Ureter (tissue), 1 donor: ENCODE data around the gene RIF1. TPM values are rescaled to one million over a fixed set of nuclear protein-coding genes. Genes with fewer than 3 reads are reported as not detected.
"Not testable (repeated sequence)": the region's sequence is repeated elsewhere in the genome, so short reads cannot be mapped to it uniquely, and the experiment has no call there.

Source experiments
- DNase-seq: peaks from one replicate; pipeline ENCODE4 v3.0.0-alpha.2; 2020; ENCODE audit warnings: low spot score
- total RNA-seq: library from RNA; stranded (reverse); gene quantifications from one replicate; pipeline ENCODE4 v1.2.4, GENCODE V29; 2023
- donor health status: DM: yes; HTN: yes; CAD: no.

The RIF1 gene
- total RNA-seq, 1 donor from 2014 or later = 48.3 TPM

DNA sequence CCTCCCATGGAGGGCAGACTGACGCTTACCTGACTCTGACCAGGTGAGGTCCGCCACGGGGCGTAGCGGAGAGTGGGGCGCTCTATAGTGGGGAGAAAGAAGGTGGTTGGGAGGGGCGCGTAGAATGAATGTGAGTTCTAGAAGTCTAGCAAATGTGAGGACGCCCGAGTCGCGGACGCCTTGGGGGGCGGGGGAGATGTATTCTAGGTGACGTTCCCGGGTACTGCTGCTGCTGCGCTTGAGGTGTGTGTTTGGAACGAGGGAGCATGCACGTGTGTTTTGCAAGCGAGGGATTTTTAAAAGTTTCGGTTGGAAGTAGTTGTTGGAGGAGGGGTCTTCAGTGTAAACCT, 758 bp downstream of the RIF1 start:
- DNase-seq = peak; percentile 45

DNA sequence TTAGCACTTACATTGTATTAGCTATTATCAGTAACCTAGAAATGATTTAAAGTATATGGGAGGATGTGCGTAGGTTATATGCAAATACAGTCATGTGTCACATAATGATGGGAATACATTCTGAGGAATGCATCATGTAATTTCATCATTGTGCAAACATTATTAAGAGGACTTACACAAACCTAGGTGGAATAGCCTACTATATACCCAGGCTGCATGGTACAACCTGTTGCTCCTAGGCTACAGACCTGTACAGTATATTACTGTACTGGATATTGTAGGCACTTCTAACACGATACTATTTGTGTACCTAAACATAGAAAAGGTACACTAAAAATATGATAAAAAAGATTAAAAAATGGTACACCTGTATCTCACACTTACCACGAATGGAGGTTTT, 7.9 kb downstream of the RIF1 start:
- no peak for DNase-seq

- DNase-seq = not testable (repeated sequence)
Measured at GRCh38 chr2:151421681-151422080, 12.0 kb downstream of the RIF1 start.

DNA sequence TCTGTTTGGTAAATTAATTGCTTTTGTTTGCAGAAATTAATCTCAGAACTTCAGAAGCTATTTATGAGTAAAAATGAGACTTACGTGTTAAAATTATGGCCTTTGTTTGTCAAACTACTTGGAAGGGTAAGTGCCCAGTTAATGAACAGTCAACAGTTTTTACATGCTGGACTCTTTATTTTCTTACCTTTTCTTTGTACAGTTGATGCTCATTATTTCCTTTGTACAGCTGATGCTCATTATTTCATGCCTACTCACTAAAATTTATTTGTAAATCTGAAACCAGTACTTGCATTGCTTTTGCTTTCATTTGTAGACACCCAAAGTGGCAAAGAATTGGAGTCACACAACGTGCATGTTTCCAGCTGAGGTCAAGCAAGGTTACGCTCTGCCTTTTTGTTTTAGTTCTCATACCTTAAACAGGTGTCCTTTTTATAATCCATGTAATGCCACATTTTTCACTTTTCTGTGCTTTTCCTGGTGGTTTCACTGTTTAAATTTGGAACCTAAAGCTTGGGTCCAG, 13.3 kb downstream of the RIF1 start:
- DNase-seq = no peak

DNA sequence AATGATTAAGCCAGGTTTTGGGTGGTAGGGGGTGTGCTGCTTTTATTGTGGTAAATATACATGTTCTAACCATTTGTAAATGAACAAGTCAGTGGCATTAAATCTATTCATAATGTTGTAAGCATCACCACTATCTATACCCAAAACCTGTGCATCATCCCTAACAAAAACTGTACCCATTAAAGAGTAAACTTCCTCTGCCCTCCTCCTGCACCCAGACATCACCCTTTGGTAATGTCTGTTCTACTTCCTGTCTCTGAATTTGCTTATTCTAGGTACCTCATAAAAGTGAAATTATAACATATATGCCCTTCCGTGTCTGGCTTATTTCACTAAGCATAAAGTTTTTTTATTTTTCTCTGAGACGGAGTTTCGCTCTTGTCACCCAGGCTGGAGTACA, 14.1 kb downstream of the RIF1 start:
- DNase-seq = no peak

DNA sequence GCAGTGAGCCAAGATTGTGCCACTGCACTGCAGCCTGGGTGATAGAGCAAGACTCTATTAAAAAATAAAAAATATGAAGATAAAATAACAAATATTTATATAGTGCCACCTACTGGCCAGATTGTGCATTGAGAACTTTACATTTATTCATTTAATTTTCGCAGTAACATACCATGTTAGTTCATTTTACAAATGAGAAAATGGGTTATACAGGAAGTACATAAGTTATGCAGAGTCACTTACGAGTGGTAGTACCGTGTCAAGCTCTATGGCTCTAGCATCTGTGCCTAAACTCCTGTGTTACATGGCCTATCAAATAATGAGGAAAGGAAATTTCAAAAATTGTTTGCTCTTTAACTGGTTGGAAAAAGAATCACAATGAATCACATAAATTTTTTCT, 27.9 kb downstream of the RIF1 start:
- DNase-seq = no peak

- DNase-seq = no peak
Measured at GRCh38 chr2:151438506-151438905, 28.8 kb downstream of the RIF1 start.

- no peak for DNase-seq
Measured at GRCh38 chr2:151439127-151439526, 29.4 kb downstream of the RIF1 start.

DNA sequence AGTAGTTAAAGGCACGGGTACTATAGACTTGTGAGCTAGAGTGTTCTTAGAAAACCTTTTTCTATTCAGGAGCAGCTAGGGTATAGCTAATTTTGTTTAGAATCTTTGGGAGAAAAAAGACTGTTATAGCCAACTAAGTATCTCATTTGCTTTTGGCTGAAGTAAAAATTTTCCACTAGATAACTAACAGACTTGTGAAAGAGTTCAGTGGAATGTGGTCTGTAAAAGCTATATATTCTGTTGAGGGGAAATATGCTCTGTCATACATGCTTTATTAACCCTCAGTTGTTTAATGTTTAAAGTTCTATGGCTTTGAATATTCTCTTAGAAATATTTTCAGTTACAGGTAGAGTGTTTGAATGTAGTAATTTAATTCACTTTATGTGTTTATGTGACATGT, 49.7 kb downstream of the RIF1 start:
- DNase-seq = no peak

DNA sequence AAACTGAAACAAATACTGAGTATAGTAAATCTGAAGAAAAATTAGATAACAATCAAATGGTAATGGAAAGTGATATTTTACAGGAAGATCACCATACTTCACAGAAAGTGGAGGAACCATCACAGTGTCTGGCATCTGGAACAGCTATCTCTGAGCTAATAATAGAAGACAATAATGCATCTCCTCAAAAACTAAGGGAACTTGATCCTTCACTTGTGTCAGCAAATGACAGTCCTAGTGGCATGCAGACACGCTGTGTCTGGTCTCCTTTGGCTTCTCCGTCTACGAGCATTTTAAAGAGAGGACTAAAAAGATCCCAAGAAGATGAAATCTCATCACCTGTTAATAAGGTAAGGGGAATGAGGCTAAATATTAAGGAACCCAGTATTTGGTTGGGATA, 56.1 kb downstream of the RIF1 start:
- no peak for DNase-seq

GRCh38 chr2:151470556-151470955, 60.9 kb downstream of the RIF1 start:
- no peak for DNase-seq

- DNase-seq = no peak
Measured at GRCh38 chr2:151472966-151473365, 63.3 kb downstream of the RIF1 start.

GRCh38 chr2:151475071-151475470, 65.4 kb downstream of the RIF1 start:
- DNase-seq = no peak

DNA sequence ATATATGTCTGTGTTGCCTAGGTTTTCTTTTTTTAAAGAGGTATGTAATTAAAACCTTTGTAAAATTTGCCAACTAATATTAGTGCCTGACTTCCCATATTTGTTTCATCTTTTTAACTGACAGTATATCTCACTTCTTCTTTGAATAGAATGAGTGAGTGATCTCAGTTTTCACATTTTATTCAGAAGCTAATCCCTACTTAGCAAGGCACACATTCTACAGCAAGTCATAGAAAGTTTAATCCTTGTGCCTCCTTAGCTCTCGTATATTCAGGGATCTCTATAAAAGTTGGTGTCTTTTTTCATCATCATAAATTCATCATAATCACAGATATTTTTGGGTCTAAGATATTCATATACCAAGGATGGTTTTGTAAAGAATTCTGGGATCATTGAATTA, 66.6 kb downstream of the RIF1 start:
- DNase-seq = no peak

- no peak for DNase-seq
Measured at GRCh38 chr2:151478011-151478410, 68.3 kb downstream of the RIF1 start.

DNA sequence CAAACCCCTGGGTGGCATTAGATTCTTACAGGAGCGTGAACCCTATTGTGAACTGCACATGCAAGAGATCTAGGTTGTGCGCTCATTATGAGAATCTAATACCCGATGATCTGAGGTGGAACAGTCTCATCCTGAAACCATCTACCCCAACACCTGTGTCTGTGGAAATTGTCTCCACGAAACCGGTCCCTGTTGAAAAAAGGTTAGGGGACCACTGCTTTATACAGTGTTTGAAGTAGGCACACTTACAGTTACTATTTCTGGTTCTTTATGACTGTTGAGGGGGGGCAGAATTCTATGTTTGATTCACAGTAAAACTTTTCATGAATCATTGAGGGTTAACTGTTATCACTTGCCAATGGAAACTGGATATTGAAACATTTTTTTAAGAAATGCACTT, 72.0 kb downstream of the RIF1 start:
- no peak for DNase-seq

GRCh38 chr2:151482171-151482725, 72.5 kb downstream of the RIF1 start:
- no peak for DNase-seq

DNA sequence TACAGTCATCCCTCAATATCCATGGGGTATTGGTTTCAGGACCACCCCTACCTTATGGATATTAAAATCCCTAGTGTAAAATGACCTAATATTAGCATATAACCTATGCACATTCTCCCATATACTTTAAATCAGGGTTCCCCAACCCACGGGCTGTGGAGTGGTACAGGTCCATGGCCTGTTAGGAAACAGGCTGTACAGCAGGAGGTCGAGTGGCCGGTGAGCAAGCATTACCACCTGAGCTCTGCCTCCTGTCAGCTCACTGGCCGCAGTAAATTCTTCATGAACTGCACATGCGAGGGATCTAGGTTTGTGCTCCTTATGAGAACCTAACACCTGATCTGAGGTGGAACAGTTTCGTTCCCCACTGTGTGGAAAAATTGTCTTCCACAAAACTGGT, 73.8 kb downstream of the RIF1 start:
- no peak for DNase-seq

GRCh38 chr2:151484100-151484499, 74.4 kb downstream of the RIF1 start:
- DNase-seq = no peak

- DNase-seq = no peak
Measured at GRCh38 chr2:151486053-151486452, 76.4 kb downstream of the RIF1 start.

- DNase-seq = no peak
Measured at GRCh38 chr2:151490276-151490675, 80.6 kb downstream of the RIF1 start.

GRCh38 chr2:151491496-151491895, 81.8 kb downstream of the RIF1 start:
- DNase-seq = no peak

DNA sequence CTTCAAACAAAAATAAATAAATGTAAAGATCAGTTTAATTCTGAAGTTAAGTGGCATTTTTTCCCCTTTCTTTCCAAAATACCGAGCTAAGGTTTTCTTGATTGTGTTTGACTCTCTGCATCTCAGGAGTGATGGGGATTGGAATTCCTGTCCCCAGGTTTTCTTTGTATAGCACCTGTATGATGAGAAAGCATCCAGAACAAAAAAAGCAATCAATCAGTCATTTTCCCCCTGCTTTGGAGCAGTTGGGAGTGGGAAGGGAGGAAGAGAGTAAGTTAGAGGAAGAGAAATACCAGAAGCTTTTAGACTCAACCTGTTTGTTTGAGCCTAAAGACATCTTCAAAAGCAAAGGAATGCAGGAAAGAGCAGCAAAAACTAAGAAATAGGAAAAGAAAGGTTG, 88.5 kb downstream of the RIF1 start:
- DNase-seq = no peak

GRCh38 chr2:151506170-151506569, 96.5 kb downstream of the RIF1 start:
- DNase-seq = no peak

- DNase-seq = no peak
Measured at GRCh38 chr2:151508519-151508918, 98.8 kb downstream of the RIF1 start.
